DMS53 treated with DMSO at 0.1 percent for 48 hours (cell line): ENCODE data around the gene CAGE1.

Experiments used
- DNase-seq: peaks from one replicate; lab custom pipeline; 2025; ENCODE audit not compliant: unreplicated experiment; lab: John Stamatoyannopoulos, UW

The CAGE1 gene

DNA sequence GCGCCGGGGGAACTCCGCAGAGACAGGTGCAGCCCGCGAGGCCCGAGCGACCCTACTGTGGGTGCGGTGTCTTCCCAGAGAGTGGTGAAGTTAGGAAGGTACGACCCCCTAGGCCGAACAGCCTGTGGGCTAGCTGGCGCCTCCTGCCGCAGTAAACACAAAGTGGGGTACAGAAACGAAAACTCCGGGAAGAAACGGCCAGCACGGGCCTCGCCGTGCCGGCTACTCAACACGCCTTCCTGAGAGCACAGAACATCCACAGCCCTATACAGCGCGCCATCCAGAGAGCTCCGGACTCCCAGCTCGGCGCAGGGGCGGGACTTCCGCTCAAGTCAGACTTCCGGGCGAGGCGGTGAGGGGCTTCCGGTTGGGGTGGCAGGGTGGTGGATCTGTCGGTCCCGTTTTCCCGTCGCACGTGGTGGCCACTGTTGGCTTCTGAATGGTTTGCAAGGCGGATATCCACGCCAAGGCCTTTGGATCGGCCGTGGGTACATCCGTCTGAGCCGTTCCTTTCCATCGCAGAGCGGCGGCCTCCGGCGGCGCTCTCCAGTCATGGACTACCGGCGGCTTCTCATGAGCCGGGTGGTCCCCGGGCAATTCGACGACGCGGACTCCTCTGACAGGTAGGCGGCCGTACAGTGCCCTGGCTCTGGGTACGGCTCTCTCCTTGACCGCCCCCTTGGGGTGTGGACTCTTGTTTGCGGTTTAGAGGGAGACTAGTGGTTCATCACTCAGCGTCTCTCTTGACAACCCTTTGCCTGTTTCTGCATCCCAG lies at the start of gene CAGE1, which contains the start of gene RIOK1:
CAGE1 (minus strand) TSS at position 292 of the 775 bp plus-strand sequence. CDS start 2,569 bp downstream, outside the sequence.
RIOK1 (plus strand) TSS at position 358 of the 775 bp plus-strand sequence; CDS start at position 553, 195 bp downstream.
- DNase-seq, result peak; percentile 88

DNA sequence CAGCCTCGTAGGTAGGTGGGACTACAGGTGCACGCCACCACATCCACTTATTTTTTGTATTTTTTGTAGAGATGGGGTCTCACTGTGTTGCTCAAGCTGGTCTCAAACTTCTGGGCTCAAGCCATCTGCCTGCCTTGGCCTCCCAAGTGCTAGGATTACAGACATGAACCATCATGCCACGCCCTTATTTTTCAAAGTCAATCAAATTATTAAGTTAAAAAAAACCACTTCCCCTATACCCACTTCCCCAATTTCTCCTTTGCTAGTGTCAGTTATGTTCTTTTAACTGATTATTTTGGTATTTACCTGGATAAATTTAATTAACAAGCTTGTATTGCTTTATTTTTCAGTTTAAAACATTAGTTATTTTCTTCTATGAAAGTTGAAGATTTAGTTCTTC lies 49.7 kb upstream of the CAGE1 start:
- DNase-seq, result no peak

DNA sequence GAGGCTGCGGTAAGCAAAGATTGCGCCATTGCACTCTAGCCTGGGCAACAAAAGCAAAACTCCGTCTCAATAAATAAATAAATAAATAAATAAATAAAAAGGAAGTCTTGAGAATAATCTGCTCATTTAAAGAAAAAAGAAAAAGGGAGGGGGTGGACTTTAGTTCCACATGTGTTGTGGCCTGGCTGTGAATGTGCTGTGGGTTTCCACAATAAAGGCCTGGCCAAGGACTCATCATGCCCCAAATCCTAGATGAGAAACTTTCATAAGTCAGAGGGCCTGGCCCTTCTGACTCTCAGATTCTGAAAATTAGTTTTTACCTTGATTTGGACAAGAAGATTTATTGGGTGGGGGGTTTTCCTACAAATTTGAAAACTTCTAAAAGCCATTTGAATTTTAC lies 48.5 kb upstream of the CAGE1 start:
- no peak for DNase-seq

DNA sequence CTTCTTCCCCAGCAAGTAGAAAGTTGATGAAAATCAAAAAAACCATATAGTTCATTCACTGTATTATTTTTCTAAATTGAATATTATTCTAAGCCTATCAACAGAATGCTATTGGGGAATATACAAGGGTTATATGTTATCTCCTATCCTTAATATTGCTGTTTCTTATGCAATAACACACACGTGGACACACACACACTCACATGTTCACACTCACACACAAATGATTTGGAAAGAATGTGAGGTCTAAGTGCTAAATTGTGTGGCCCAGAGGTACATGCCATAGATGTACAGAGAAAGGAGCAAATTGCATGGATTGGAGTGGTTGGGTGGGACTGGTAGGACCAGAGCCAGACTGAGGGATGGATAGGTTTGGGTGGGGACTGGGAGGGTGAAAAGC lies 45.1 kb upstream of the CAGE1 start:
- no peak for DNase-seq

DNA sequence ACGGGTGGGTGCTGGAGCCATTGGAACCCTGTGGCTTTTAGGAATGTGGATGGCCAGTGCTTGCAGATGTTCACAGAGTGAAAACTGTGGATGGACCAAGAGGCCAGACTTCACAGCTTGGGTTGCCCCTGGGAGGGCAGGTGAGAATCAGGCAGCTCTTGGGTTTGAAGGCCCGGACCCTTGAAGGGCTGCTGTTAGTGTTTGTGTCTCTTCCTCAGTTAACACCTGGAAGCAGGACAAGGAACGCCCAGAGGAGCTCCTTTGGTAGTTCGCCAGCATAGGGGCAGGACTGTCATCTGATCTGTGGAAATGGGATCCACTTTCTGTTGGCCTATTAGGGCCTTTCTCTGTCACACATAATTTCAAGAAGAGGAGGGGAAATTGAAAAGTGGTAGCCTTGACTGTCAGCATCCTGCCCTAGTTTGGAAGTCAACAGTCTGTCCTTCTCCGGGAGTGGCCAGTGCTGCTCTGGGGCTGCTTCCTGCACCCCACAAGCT lies 43.6 kb upstream of the CAGE1 start:
- DNase-seq, result no peak

DNA sequence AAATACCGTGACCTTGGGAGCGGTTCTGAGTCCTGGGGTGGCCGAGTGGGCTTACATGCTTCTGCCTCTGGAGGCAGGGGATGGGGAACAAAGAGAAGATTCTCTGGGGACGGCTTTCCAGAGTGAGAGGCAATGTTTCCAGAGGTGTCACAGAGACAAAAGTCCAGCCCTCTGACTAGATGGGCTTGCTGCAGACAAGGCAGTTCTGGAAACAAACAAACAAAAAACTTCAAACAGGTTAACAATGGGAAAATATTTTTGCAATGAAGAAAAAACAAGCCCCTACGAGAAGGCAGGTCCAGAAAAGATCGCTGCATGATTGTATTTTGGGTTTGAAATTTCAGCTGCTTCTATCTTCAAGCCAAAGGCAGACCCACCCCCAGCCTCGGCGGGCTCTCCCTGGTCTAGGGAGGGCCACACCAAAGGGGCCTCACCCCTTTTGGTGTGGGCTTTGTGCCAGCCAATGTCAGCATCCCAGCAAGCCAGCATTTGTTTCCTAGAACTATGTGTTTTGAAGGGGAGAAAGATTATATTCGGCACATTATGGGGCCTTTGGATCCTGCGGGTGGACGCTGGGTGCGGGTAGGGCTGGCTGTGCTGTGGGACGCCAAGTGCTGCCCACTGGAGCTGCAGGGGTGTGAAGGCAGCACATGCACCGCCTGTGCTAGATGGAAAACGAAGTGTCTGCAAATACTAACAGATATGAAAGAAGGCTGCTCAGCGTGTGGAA lies 43.0 kb upstream of the CAGE1 start:
- no peak for DNase-seq

DNA sequence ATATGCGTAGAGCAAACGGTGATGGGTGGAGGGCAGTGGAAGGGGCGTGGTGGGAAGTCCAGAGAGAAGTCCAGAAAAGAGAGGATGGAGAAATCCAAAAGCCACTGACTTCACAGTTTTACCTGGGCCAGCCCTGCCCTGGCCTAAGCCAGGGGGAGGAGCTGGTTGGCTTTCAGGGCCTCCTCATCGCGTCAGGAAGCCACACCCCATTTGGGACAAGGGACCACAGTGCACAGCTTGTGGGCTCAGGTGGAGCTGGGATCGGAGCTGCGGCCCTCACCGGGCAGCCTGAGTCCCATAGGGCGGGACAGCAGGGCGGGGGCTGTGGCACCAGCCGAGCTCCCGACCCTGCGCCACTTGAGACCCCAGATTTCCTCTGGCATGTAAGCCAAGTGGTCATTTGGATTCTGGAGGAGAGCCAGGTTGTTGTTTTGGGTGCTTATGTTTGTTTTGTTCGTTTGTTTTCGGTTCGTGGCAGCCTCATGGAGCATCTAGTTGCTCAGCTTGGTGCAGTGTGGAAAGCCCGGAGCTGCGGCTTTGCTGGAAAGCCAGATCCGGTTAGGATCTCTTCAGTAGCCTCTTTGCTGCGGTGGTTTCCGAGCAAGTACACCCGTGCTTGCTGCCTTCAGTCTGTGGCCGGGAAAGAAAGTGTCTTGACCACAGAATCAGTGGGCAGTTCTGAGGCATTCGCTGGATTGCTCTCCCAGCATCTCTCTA lies 42.3 kb upstream of the CAGE1 start:
- peak; percentile 45 for DNase-seq

DNA sequence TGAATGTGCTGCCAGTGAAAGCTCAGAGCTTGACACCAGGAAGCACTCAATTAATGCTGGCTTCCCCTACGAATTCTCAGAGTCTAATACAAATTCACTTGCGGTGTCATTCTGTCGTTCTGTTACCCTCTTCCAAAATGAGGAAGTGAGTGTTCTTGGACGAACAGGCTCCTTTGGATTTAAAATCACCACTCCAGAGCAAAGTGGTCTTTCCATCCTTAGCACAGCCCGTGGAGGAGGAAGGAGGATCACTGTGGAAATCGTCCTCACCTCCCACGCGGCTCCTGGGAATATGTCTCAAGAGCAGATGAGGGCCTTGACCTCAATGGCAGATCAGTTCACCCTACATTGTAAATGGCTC lies 41.8 kb upstream of the CAGE1 start:
- DNase-seq, result no peak

DNA sequence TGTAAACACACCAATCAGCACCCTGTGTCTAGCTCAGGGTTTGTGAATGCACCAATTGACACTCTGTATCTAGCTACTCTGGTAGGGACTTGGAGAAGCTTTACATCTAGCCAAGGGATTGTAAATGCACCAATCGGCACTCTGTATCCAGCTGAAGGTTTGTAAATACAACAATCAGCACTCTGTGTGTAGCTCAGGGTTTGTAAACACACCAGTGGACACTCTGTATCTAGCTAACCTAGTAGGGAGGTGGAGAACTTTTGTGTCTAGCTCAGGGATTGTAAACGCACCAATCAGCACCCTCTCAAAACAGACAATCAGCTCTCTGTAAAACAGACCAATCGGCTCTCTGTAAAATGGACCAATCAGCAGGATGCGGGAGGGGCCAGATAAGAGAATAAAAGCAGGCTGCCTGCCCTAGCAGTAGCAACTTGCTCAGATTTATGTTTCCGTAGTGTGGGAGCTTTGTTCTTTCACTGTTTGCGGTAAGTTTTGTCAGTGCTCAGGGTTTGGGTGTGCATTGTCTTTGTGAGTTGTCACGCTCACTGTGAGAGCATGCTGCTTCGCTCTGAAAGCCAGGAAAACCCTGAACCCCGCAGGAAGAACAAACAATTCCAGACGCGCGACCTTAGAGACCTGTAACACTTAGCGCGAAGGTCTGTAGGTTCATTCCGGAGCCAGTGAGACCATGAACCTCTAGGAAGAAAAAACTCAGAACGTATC lies 37.1 kb upstream of the CAGE1 start:
- DNase-seq, result no peak

DNA sequence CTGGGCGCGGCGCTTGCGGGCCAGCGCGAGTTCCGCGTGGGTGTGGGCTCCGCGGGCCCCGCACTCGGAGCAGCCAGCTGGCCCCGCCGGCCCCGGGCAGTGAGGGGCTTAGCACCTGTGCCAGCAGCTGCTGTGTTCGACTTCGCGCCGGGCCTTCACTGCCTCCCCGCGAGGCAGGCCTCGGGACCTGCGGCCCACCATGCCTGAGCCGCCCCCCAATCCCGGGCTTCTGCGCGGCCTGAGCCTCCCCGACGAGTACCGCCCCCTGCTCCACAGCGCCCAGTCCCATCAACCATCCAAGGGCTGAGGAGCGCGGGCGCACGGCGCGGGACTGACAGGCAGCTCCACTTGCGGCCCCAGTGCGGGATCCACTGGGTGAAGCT lies 36.3 kb upstream of the CAGE1 start:
- no peak for DNase-seq

DNA sequence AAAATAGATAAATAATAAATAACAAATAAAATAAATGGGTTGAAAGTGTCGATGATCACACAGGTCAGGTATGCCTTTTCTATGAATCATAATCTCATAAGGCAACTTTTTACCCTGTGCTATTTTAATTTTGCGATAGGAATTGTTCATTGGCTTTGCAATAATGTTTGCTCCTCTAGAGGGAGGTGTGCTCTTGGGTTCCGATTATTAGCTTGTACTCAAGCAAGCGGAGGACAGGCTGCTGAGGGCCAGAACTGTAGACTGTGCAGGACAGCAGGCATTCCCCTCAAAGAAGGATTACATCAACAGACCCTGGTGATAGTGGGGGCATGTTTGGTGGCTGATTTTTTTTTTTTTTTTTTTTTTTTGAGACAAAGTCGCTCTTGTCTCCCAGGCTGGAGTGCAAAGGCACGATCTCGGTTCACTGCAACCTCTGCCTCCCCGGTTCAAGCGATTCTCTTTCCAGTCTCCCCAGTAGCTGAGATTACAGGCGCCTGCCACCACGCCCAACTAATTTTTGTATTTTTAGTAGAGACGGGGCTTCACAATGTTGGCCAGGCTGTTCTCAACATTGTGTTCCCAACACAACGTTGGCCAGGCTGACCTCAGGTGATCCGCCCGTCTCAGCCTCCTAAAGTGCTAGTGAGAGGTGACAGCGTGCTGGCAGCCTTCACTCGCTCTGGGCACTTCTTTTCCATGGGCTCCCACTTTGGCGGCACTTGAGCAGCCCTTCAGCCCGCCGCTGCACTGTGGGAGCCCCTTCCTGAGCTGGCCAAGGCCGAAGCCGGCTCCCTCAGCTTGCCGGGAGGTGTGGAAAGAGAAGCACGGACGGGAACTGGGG lies 35.6 kb upstream of the CAGE1 start:
- DNase-seq, result peak; percentile 57

DNA sequence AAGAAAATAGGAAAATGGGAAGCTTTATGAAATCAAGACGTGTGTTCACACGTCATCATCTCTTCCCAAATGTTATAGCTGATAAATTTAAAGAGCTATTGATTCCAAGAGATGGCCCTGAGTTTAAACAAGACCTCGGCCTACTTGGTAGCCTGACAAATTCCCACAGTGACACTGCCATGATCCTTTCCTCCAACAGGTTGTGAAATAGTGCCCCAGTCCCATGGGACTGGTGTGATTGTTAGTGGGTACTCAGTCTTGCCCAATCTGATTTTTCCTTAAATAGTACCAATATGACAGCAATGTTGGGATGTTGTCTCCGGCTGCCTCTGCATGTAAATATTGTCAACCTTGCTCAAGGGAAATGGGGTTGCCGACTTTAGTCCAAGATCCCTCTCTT lies 34.5 kb upstream of the CAGE1 start:
- DNase-seq, result no peak

DNA sequence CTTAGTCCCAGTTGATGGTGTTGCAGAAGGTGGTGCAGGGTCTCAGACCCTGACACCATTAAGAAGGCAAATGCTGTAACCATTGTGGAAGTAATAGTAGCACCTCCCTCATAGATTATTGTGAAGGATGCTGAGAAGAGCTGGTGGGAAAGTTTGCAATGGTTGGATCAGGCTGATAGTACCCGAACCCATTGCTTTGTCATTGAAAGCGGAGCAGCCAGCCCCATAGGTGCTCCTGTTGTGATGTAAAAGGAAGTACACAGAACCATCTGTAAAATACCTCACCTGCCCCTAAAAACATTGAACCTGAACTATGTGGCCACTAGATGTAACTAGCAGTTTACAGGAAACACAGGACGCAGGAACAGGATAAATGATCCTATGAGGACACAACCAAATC lies 31.5 kb upstream of the CAGE1 start:
- DNase-seq, result no peak

DNA sequence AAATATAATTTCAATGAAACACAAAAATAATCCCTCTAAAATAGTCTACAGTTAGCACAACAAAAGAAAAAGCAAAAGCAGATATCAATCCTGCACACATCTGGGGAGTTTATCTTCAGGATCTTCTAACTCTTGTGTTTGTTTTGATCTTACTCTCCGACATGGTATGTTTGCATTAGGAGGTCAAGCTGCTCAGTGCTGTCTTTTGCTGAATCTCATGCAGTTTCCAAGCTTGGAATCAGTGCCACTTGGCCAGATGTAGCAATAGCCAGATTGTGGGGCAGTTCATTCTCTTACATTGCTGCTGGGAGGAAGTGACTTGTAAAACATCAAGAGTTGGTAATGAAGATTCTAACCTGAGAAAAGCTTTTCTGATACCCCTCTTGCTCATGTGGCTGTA lies 29.5 kb upstream of the CAGE1 start:
- DNase-seq, result no peak

DNA sequence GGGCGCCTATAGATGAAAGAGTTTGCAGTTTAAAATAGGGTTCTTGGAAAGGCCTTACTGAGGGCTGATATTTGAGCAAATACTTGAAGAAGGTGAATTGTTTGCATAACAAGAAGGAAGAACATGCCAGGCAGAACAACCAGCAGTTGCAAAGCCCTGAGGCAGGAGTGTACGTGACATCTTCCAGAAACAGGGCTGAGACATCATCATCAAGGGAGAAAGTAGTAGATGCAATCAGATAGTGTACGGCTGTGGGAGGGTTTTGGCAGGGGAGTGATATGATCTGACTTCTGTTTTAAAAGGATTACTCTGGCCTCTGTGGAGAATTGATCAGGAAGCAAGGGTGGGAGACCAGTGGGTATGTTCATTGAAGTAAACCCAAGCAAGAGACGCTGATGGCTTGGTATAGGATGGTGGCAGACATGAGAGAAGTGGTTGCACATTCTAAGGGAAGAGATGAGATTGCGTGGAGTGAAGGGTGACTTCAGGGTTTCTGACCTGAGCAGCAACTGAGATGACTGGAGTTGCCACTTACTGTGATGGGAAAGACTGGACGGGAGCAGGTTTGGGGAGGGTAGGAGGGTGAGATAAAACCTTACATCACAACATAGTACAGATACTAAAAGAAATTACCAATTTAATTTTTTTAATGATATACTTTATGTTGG lies 28.8 kb upstream of the CAGE1 start:
- no peak for DNase-seq

DNA sequence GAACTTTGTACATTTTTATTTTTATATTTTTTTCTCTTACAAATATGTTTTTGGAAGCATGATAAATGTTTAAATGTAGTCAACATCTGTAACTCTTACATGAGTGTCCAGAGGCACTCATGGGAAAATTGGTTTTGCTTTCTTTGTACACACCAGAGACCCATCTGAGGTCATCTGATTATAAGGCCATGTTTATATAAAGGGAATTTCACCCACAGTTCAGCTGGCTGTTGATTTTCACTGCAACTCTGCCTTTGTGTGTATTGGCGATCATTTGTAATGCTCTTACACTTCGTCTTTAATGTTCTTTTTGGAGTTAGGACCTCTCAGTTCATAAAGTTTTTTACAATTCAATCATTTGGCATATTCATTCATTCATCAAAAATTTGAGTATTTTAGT lies 28.1 kb upstream of the CAGE1 start:
- DNase-seq, result no peak

DNA sequence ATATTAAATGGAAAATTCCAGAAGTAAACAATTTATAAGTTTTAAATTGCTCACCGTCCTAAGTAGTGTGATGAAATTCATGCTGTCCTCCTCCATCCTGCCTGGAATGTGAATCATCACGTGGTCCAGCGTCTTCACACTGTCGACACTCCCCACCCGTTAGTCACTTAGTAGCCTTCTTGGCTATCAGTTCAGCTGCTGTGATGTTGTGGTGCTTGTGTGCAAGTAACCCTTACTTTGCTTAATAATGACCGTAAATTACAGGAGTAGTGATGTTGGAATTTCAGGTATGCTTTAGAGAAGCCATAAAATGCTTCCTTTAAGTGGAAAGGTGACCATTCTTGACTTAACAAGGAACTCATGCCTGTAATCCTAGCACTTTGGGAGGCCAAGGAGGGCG lies 25.3 kb upstream of the CAGE1 start:
- no peak for DNase-seq

DNA sequence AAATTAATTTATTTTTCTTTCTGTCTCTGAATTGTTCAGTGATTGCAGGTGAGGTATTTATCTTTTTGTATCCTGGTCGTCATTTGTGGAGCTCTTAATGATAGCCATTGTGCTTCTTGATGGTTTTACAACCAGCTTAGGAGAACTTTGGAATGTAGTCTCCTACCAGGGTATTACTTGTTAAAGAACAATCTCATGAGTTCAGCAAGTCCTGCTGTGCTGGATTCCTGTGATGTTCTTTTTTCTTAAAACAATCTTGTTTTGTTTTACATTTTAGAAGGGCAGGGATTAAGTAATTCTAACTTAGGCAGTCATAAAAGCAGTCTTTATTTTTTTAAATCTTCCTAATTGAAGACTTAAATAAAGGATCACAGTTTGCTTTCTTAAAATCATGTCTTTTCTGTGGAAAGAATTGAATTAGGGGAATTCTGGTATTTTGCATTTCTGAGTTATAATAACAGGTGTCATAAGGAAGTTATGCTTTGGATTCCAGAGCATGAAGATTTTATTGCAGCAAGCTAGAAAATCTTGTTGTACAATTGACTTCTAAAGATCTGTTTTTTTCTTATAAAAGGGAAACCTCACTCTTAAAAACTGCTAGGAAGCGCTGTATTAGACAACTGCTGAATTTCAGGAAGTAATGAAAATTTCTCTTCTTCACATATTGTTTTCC lies 23.7 kb upstream of the CAGE1 start:
- DNase-seq, result no peak

DNA sequence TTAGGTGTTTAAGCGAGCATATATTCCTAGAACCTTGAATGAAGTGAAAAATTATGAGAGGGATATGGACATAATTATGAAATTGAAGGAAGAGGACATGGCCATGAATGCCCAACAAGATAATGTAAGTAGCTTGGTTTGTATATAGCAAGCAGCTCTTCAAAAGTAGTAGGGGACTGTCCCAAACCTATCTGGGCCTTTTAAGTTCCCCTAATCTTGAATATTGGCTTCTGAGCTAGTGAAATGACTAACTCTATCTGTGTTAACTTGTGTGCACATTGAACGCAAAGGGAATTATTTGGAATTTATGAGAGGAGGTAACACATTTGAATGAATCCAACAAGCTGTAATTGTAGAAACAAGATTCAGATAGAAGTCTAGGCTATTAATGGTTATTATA lies 21.8 kb upstream of the CAGE1 start:
- no peak for DNase-seq
